HG03460 (cell line): ENCODE results near the gene LRFN2.

Source experiments
- ATAC-seq: cut with Tn5 transposase; IDR thresholded peaks from one replicate; pipeline ENCODE4 v1.9.1; 2021; ENCODE audit not compliant: unreplicated experiment

Gene LRFN2

GRCh38 chr6:40587240-40588069, at the start of gene LRFN2:
Gene LRFN2 (minus strand): TSS chr6:40587364.
- ATAC-seq, result peak; percentile 57

- no peak for ATAC-seq
These were observed 47.3 kb upstream of the LRFN2 start for GRCh38 chr6:40634429-40634828.

GRCh38 chr6:40631744-40632143, 44.6 kb upstream of the LRFN2 start:
- no peak for ATAC-seq

- ATAC-seq, result no peak
These were observed 43.3 kb upstream of the LRFN2 start for GRCh38 chr6:40630488-40630887.

GRCh38 chr6:40630051-40630450, 42.9 kb upstream of the LRFN2 start:
- no peak for ATAC-seq

- ATAC-seq, result no peak
These were observed 42.3 kb upstream of the LRFN2 start for GRCh38 chr6:40629463-40629862.

- no peak for ATAC-seq
These were observed 40.2 kb upstream of the LRFN2 start for GRCh38 chr6:40627316-40627715.

GRCh38 chr6:40626886-40627285, 39.7 kb upstream of the LRFN2 start:
- ATAC-seq, result no peak

- no peak for ATAC-seq
These were observed 36.8 kb upstream of the LRFN2 start for GRCh38 chr6:40623932-40624331.

GRCh38 chr6:40623178-40623577, 36.0 kb upstream of the LRFN2 start:
- no peak for ATAC-seq

GRCh38 chr6:40620574-40621240, 33.5 kb upstream of the LRFN2 start:
- no peak for ATAC-seq

GRCh38 chr6:40614671-40615070, 27.5 kb upstream of the LRFN2 start:
- no peak for ATAC-seq

GRCh38 chr6:40611912-40612311, 24.7 kb upstream of the LRFN2 start:
- ATAC-seq, result no peak

- no peak for ATAC-seq
These were observed 24.3 kb upstream of the LRFN2 start for GRCh38 chr6:40611434-40611833.

GRCh38 chr6:40610229-40610628, 23.1 kb upstream of the LRFN2 start:
- ATAC-seq, result no peak

GRCh38 chr6:40606981-40607380, 19.8 kb upstream of the LRFN2 start:
- no peak for ATAC-seq

- no peak for ATAC-seq
These were observed 19.4 kb upstream of the LRFN2 start for GRCh38 chr6:40606526-40606925.

- ATAC-seq, result no peak
These were observed 16.9 kb upstream of the LRFN2 start for GRCh38 chr6:40604082-40604481.

GRCh38 chr6:40599555-40599954, 12.4 kb upstream of the LRFN2 start:
- no peak for ATAC-seq

- ATAC-seq, result no peak
These were observed 11.4 kb upstream of the LRFN2 start for GRCh38 chr6:40598516-40598915.

GRCh38 chr6:40597301-40597700, 10.1 kb upstream of the LRFN2 start:
- no peak for ATAC-seq

GRCh38 chr6:40588480-40588879, 1.3 kb upstream of the LRFN2 start:
- no peak for ATAC-seq

GRCh38 chr6:40588070-40588384, 863 bp upstream of the LRFN2 start:
- no peak for ATAC-seq
